Stimulated activated CD4-positive, alpha-beta T cell treated with anti-CD3 and anti-CD28 coated beads, Interleukin-4, amount 100 ng/mL, for 24 hours (primary cell): ENCODE results near the gene ARL6IP1.
"Not testable (repeated sequence)": the region's sequence is repeated elsewhere in the genome, so short reads cannot be mapped to it uniquely, and the experiment has no call there.

Source experiments
- DNase-seq: peaks from one replicate; pipeline ENCODE4 v3.0.0-alpha.2; 2020

Gene ARL6IP1

GRCh38 chr16:18757960-18758660 lies 43.2 kb downstream of the ARL6IP1 start:
- DNase-seq, result not testable (repeated sequence)

- not testable (repeated sequence) for DNase-seq
Observed at GRCh38 chr16:18756639-18757038, 44.7 kb downstream of the ARL6IP1 start.

- DNase-seq, result not testable (repeated sequence)
Observed at GRCh38 chr16:18742870-18743269, 58.5 kb downstream of the ARL6IP1 start.
